ENCODE measurements around the gene SEPTIN2.
"Not testable (repeated sequence)": the region's sequence is repeated elsewhere in the genome, so short reads cannot be mapped to it uniquely, and the experiment has no call there.

Gene SEPTIN2

GRCh38 chr2:241315093-241315878, 439 bp upstream of the SEPTIN2 start, which contains the start of gene HDLBP:
TSS of gene HDLBP (minus strand) at chr2:241315672. CDS start at chr2:241266869, 48,803 bp downstream.
- peak; percentile 97 for DNase-seq

GRCh38 chr2:241316825-241317224, 1.1 kb downstream of the SEPTIN2 start:
- no peak for DNase-seq

- DNase-seq, result no peak
These were observed 1.7 kb downstream of the SEPTIN2 start for GRCh38 chr2:241317391-241317790.

- DNase-seq, result not testable (repeated sequence)
These were observed 3.1 kb downstream of the SEPTIN2 start for GRCh38 chr2:241318830-241319229.

GRCh38 chr2:241320394-241320793, 4.7 kb downstream of the SEPTIN2 start:
- no peak for DNase-seq

GRCh38 chr2:241321033-241321432, 5.3 kb downstream of the SEPTIN2 start:
- DNase-seq, result no peak

- no peak for DNase-seq
These were observed 6.2 kb downstream of the SEPTIN2 start for GRCh38 chr2:241321886-241322285.

GRCh38 chr2:241323778-241324177, 8.1 kb downstream of the SEPTIN2 start:
- no peak for DNase-seq

GRCh38 chr2:241324775-241325174, 9.1 kb downstream of the SEPTIN2 start:
- no peak for DNase-seq

- no peak for DNase-seq
These were observed 9.5 kb downstream of the SEPTIN2 start for GRCh38 chr2:241325257-241325656.

- no peak for DNase-seq
These were observed 14.2 kb downstream of the SEPTIN2 start for GRCh38 chr2:241329669-241330615.

GRCh38 chr2:241330616-241330981, 14.9 kb downstream of the SEPTIN2 start:
- DNase-seq, result no peak

- DNase-seq, result no peak
These were observed 19.1 kb downstream of the SEPTIN2 start for GRCh38 chr2:241334813-241335212.

GRCh38 chr2:241339839-241340630, 24.3 kb downstream of the SEPTIN2 start:
- no peak for DNase-seq

- DNase-seq, result peak; percentile 29
These were observed 25.0 kb downstream of the SEPTIN2 start for GRCh38 chr2:241340631-241341163.

- DNase-seq, result no peak
These were observed 29.4 kb downstream of the SEPTIN2 start for GRCh38 chr2:241344925-241345651.

- DNase-seq, result no peak
These were observed 34.2 kb downstream of the SEPTIN2 start for GRCh38 chr2:241349941-241350340.

- no peak for DNase-seq
These were observed 34.8 kb downstream of the SEPTIN2 start for GRCh38 chr2:241350530-241350877.

- no peak for DNase-seq
These were observed 35.3 kb downstream of the SEPTIN2 start for GRCh38 chr2:241350878-241351639.

GRCh38 chr2:241351640-241352031, 35.9 kb downstream of the SEPTIN2 start:
- no peak for DNase-seq

GRCh38 chr2:241352227-241352626, 36.5 kb downstream of the SEPTIN2 start:
- no peak for DNase-seq
